ENCODE measurements around the gene SLC38A9. TPM values are rescaled to one million over a fixed set of nuclear protein-coding genes. Genes with fewer than 3 reads are reported as not detected.
A peak's percentile ranks its signal among the peaks of the same experiment; 100 is the strongest.

Gene SLC38A9
- total and polyA plus RNA-seq, 7 donors: 2.4 to 56.5 (median 12.5) TPM

- intact Hi-C loops (cut with DNase I): no loop called here
- WGBS, 2 donors: 64 to 71% methylated on average over 1 of the region's 1 CpG
Measured at GRCh38 chr5:55585206-55585610, 126.9 kb downstream of the SLC38A9 start.

GRCh38 chr5:55584398-55585205, 127.5 kb downstream of the SLC38A9 start:
- DNase-seq: no peak
- Histone ChIP-seq H3K9me3 (no peaks in the 10 kb centered on the region), H3K27me3 (no peaks in the 10 kb centered on the region), H3K36me3 (no peaks in the 10 kb centered on the region), H3K4me1 (peaks cover 0 to 16% (median 6%) of the 10 kb centered on the region in 4 donors), H3K4me3 (no peak overlapping the region), H3K27ac (peak overlapping the region in 3 of 4 donors; percentile 20 to 49 (median 30))
- WGBS, 2 donors: 61 to 72% methylated on average over 3 of the region's 3 CpGs
- intact Hi-C loops (cut with DNase I): no loop called here
- TF ChIP-seq POLR2AphosphoS5 (IDR thresholded peaks at IDR 0.05): no peak
- no peak for TF ChIP-seq POLR2A (IDR thresholded peaks at IDR 0.05)
- no peak for TF ChIP-seq EP300 (IDR thresholded peaks at IDR 0.05)
- TF ChIP-seq CTCF (IDR thresholded peaks at IDR 0.05): no peak

More at GRCh38 chr5:55585206-55585610, 126.9 kb downstream of the SLC38A9 start:
- H3K4me1 ChIP-seq: peaks cover 0 to 16% (median 6%) of the 10 kb centered on the region in 4 donors
- H3K36me3 ChIP-seq: no peaks in the 10 kb centered on the region
- no peaks in the 10 kb centered on the region for H3K9me3 ChIP-seq
- H3K27ac ChIP-seq: peak overlapping the region in 3 of 4 donors; percentile 20 to 49 (median 30)
- TF ChIP-seq CTCF (IDR thresholded peaks at IDR 0.05) (no peak), EP300 (IDR thresholded peaks at IDR 0.05) (no peak), POLR2A (IDR thresholded peaks at IDR 0.05) (no peak), POLR2AphosphoS5 (IDR thresholded peaks at IDR 0.05) (no peak)
- no peak overlapping the region for H3K4me3 ChIP-seq
- no peak for DNase-seq
- H3K27me3 ChIP-seq: no peaks in the 10 kb centered on the region

- TF ChIP-seq POLR2A (IDR thresholded peaks at IDR 0.05) (no peak), POLR2AphosphoS5 (IDR thresholded peaks at IDR 0.05) (no peak), CTCF (IDR thresholded peaks at IDR 0.05) (no peak), EP300 (IDR thresholded peaks at IDR 0.05) (no peak)
- intact Hi-C loops (cut with DNase I): no loop called here
- WGBS, 2 donors: 91 to 98% methylated on average over 9 of the region's 9 CpGs
- Histone ChIP-seq H3K9me3 (no peaks in the 10 kb centered on the region), H3K4me3 (no peak overlapping the region), H3K4me1 (peaks cover 0 to 24% (median 6%) of the 10 kb centered on the region in 4 donors), H3K27me3 (no peaks in the 10 kb centered on the region), H3K27ac (peak overlapping the region in 1 of 4 donors; percentile 49), H3K36me3 (no peaks in the 10 kb centered on the region)
- DNase-seq: no peak
Measured at GRCh38 chr5:55583578-55583977, 128.5 kb downstream of the SLC38A9 start.

- Histone ChIP-seq H3K27me3 (no peaks in the 10 kb centered on the region), H3K36me3 (no peaks in the 10 kb centered on the region), H3K9me3 (no peaks in the 10 kb centered on the region), H3K27ac (peak overlapping the region in 1 of 4 donors; percentile 25), H3K4me3 (no peak overlapping the region), H3K4me1 (peaks cover 0 to 36% (median 16%) of the 10 kb centered on the region in 4 donors)
- DNase-seq: no peak
- no peak for TF ChIP-seq POLR2A (IDR thresholded peaks at IDR 0.05)
- no peak for TF ChIP-seq CTCF (IDR thresholded peaks at IDR 0.05)
- no peak for TF ChIP-seq POLR2AphosphoS5 (IDR thresholded peaks at IDR 0.05)
- no peak for TF ChIP-seq EP300 (IDR thresholded peaks at IDR 0.05)
- 49 to 70% methylated on average over 2 of the region's 2 CpGs for WGBS, 2 donors
- intact Hi-C loops (cut with DNase I): no loop called here
Measured at GRCh38 chr5:55582256-55582655, 129.9 kb downstream of the SLC38A9 start.
